NCI-H128 (cell line): ENCODE data around the gene LMNB1.
"Not testable (repeated sequence)": the region's sequence is repeated elsewhere in the genome, so short reads cannot be mapped to it uniquely, and the experiment has no call there.

Source experiments
- DNase-seq: peaks from one replicate; lab custom pipeline; 2025; ENCODE audit not compliant: unreplicated experiment; lab: John Stamatoyannopoulos, UW

Gene LMNB1, protein sequence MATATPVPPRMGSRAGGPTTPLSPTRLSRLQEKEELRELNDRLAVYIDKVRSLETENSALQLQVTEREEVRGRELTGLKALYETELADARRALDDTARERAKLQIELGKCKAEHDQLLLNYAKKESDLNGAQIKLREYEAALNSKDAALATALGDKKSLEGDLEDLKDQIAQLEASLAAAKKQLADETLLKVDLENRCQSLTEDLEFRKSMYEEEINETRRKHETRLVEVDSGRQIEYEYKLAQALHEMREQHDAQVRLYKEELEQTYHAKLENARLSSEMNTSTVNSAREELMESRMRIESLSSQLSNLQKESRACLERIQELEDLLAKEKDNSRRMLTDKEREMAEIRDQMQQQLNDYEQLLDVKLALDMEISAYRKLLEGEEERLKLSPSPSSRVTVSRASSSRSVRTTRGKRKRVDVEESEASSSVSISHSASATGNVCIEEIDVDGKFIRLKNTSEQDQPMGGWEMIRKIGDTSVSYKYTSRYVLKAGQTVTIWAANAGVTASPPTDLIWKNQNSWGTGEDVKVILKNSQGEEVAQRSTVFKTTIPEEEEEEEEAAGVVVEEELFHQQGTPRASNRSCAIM

DNA sequence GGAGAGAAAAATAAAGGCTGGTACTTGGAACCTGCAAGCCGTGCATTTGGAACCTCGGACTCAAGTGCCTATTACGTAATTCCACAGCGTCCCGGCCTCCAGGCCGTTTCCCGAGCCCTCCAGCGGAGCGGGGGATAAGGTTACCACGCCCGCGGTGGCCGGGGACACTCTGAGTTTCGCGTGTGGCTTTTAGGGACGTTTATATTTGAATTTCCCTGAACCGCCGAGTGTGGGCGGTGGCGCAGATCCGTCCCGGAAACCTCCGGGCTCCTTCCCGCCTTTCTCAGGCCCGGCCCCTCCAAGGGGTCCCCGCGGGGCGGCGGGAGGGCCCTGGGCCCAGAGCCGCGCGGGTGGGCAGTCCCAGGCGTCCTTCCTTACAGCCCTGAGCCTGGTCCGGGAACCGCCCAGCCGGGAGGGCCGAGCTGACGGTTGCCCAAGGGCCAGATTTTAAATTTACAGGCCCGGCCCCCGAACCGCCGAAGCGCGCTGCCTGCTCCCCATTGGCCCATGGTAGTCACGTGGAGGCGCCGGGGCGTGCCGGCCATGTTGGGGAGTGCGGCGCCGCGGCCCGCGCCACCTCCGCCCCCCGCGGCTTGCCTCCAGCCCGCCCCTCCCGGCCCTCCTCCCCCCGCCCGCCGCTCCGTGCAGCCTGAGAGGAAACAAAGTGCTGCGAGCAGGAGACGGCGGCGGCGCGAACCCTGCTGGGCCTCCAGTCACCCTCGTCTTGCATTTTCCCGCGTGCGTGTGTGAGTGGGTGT, at the start of gene LMNB1:
Gene LMNB1, plus strand, starts transcription at position 638 of the 758 bp plus-strand sequence. CDS start 373 bp downstream, outside the sequence.
- DNase-seq = peak; percentile 83

DNA sequence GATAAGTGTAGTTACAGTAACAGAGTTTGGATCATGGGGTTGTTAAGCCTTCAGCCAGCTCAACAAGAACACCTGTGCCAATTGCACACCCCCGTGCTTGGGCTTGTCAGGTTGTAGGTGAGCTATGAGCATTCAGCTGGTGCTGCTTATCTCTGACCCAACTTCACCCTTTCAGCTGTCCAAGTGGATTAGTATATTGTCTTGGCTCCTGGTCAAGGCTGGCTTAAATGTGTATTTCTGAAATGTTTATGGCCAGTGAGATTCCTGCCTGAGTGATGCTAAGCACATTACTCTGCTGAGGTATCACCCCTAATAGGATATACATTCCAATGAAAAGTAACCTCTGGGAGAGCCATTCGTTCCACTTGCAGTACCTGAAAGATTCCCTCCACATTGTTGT, 44.2 kb upstream of the LMNB1 start:
- DNase-seq = no peak

DNA sequence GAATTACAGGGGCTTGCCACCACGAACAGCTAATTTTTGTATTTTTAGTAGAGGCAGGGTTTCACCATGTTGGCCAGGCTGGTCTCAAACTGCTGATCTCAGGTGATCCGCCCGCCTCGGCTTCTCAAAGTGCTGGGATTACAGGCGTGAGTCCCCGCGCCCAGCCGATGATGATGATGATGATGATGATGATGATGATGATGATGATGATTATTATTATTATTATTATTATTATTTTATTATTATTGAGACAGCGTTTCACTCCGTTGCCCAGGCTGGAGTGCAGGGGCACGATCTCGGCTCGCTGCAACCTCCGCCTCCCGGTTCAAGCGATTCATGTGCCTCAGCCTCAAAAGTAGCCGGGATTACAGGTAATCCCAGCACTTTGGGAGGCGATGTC, 42.4 kb upstream of the LMNB1 start:
- not testable (repeated sequence) for DNase-seq

DNA sequence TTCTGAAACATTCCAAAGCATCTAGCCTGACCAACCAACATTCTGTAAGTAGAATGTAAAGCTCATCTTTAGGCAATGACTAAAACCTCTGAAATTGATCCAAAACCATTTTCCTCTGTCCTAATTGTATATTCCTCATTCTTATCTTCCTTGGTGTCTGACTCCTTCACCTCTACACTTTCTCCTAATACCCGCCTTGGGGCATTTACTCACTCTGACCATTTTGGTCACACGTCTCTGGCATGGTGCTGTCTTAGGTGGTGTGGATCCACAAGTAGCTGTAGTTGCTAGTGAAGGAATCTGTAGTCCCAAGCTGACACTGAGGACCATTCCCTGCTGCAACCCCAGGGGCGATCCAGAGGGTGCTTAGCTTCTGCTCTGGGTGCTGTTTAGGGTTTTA, 40.8 kb upstream of the LMNB1 start:
- DNase-seq = no peak

DNA sequence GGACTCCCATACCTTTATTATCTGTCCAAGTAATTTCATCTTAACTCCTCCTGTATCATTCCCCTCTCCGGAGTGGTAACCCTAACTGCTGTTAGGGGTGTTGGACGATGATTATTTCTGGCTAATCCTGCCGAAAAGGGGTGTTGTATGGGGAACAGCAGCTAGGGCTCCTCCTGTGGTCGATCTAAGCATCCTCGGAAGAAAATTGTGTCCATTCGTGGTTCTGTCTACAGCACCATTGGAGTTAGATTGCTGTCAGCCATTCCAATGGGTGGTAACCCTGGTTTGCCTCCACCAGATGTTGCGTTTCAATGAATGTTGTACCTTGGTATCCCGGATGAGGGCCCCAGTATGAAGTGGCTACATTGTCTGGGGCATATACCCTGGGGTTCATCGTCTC, 35.6 kb upstream of the LMNB1 start:
- no peak for DNase-seq

DNA sequence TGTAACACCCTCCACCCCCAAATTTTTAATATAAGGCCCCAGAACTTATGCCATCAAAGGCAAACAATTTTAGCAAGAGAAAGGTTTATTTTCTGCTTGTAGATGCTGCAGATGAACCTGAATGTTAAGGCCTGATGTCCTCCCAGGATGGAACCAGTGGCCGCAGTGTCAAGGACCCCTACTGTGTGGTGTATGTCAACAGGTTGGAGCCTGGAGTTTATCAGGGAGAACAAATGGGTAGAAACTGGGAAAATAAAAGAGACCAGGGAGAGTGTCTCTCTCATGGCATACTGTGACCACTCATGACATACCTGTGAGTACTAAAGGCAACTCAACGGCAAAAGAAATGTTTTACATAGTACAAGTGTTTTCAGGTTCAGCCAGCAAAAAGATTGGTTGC, 34.5 kb upstream of the LMNB1 start:
- DNase-seq = no peak

DNA sequence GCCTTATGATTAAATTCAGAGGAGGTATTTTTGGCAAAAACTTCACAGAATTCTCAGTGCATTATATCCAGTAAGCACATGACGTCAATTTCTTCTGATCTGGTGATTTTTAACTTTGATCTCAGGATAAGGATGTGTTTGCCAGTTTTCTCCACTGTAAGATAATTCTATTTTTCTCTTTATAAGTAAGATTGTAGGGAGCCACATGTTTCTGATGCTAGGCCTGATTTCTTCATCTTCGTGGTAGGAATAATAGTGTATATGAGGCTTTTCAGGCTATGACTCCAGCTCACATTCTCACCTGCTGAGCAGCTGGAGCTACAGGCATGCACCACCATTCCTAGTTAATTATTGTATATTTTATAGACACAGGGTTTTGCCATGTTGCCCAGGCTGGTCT, 32.1 kb upstream of the LMNB1 start:
- no peak for DNase-seq

DNA sequence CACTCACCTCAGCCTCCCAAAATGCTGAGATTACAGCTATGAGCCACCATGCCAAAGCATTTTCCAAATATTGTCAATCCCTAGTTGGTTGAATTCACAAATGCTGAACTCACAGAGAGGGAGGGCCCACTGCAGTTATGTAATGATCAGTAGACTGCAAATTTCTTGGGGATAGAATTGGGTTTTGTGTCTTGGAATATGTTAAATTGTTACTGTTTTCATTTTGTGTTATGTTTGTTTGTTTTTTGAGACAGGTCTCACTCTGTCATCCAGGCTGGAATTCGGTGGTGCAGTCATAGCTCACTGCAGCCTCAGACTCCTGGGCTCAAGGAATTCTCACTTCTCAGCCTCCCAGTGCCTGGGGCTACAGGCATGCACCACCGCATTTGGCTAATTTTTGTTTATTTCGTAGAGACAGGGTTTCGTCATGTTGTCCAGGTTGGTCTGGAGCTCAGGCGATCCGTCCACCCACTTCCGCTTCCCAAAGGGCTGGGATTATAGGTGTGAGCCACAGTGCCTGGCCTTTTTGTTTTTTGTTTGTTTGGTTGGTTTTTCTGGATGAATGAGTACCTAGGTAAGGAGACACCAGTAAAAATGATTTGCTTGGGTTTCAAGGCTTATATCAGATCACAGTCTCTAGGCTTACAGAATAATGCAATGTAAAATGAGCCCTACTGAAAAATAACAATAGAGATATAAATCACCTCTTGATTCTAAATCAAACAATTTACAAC, 31.5 kb upstream of the LMNB1 start:
- DNase-seq = no peak

DNA sequence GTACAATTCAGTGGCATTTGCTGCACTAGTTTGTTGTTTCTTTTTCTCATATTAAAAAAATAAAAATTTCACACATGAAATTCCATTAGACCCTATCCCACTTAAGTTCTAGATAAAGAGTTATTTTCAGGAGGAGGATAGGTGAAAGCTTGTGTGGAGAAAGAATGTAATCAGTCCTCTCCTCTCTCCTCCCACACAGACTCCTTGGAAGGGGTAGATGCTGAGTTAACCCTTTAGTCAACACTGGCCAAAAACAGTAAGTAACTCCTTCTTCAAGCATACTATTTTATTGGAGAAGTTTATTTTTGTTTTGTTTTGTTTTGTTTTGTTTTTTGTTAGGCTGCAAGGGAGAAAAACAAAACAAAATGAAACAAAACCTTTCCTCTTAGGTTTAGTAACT, 30.6 kb upstream of the LMNB1 start:
- DNase-seq = no peak

DNA sequence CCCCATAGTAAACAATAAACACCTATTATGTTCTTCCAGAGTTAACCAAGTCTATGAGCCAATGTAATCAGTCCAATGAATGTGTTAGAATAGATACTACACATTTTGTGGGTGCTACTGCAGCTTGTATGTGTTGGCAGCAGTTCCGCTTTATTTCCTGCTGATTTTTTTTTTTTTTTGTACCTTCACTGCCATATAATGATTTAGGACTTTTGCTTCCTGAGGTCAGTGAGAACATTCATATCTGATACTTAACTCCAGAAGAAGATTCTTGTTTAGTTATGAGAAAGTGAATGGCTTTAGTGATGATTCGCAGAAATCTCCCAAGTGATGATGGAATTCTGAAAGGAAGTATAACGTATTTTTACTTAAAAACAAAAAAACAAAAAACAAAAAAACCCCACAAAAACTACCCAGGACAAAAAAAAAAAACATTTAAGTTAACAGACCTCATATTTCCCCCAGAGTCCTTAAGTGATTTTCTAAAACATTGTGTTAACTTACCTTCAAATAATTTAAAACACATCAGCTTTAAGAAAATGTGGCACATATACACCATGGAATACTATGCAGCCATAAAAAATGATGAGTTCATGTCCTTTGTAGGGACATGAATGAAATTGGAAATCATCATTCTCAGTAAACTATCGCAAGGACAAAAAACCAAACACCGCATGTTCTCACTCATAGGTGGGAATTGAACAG, 24.7 kb upstream of the LMNB1 start:
- no peak for DNase-seq

DNA sequence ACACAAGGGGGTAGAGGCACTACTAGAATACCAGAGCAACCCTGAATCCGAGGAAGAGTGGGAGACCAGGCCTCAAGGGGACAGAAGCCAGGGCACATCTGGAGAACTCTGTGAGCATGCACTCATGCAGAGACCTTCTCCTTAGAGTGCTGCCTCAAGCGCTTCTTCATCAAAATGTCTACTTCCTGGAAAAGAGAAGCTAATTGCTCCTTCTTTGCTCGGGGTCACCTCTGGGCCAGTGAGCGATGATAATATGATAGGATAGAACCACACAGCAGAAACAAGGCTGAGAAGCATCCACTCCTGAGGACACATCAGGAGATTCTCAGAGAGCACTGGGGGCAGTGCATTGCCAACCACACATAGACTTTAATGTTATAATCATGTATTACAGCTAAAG, 23.7 kb upstream of the LMNB1 start:
- DNase-seq = no peak

DNA sequence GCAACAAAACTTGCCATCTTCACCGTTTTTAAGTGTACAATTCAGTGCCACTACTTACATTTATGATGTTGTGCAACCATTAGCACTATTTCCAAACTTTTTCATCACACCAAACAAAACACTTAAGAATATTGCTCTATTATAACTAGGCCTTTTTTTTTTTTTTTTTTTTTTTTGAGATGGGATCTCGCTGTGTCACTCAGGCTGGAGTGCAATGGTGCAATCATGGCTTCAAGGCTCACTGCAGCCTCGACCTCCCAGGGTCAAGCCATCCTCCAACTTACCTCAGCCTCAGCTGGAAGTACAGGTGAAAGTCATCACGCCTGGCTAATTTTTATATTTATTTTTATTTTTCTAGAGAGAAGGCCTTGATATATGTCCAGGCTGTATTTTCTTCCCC, 22.3 kb upstream of the LMNB1 start:
- no peak for DNase-seq

DNA sequence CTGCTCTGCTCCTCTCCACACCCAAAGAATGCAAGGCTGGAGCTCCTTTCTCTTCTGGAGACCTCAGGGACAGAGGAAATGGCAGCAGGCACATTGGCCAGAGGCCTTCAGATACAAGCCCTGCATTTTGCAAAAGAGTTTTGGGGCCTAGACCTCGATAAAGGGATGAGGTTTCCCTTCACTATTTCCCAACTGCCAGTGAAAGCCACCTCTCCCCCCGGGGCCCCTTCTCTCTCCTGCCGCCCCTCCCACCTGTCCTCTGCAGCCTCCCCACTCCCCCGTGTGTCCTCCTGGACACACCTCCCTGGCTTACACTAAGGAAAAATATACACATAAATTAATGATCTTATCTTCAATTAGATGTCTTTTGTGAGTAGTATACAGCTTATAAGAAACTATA, 21.3 kb upstream of the LMNB1 start:
- no peak for DNase-seq

DNA sequence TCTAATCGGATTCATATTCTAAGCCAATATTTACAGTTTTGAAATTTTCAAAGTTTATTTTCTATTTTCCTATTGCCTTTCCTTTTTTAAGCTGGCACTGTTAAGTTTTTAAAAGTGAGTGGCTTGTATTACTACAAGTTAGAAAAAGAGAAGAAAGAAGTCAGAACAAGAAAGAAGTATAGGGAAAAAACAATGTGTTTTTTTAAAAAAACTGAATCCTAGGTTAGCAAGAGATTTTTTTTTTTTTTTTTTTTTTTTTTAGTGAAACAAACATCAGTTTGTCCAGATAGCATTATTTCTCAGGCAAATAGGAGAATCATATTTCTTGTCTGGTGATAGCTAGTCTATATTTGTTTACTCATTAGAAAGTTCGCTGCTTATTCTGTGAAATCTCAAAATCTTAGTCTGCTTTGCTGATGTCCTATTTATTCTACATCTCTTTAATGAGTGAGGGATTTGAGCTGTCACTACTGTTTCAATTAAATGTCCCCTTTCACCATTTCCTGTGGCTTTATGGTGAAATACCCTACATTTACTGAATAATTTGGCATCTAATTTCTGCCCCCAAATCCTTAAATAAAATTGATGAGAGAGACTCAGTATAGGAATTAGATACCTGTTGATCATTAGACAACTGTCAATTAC, 19.1 kb upstream of the LMNB1 start:
- DNase-seq = no peak

DNA sequence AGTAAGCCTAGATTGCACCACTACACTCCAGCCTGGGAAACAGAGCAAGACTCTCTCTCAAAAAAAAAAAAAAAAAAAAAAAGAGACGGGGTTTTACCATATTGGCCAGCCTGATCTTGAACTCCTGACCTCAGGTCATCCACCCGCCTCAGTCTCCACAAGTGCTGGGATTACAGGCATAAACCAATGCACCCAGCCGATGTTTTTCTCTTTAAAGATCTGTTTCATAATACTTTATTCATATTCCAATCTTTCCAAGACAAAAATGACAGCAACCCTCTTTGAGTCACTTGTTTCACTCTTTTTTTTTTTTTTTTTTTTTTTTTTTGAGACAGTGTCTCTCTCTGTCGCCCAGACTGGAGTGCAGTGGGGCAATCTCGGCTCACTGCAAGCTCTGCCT, 13.6 kb upstream of the LMNB1 start:
- DNase-seq = no peak

DNA sequence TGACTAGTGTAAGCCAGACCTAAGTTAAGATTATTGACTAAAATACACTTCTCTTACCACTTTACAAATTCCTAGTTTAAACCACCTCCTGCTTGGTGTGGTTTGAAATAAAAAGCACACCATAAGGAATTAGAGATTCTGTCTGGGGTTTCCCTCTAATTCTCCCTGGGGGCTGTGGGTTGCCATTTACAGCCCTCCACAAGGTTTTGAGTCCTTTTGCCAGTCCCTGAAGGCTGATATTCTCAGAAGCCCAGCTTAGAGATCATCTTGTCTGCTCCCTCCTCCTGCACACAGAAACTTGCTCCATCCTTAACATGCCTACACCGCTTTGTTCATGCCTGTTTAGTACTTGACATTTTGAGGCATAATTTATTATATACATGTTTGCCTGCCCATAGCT, 7.2 kb upstream of the LMNB1 start:
- DNase-seq = no peak

DNA sequence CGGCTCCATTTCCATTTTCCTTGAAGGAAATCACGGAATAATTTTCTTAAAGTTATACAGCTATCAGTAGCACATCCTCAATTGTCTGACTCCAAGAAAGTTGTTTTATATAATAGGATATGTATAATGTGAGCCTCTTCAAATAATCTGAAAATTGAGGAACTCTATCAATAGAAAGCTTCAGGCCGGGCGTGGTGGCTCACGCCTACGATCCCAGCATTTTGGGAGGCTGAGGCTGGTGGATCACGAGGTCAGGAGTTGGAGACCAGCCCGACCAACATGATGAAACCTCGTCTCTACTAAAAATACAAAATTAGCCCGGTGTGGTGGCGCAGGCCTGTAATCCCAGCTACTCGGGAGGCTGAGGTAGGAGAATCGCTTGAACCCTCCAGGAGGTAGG, 3.4 kb upstream of the LMNB1 start:
- not testable (repeated sequence) for DNase-seq

DNA sequence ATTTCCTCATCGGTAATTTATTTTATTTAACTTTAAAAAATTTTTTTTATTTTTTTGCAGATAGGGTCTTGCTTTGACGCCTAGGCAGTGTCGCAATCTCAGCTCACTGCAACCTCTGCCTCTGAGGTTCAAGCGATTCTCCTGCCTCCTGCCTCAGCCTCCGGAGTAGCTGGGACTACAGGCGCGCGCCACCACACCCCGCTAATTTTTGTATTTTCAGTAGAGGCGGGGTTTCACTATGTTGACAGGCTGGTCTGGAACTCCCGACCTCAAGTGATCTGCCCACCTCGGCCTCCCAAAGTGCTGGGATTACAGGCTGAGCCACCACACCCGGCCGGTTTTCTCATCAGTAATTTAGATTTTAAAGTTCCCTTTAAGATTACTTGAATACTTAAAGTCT, 2.3 kb upstream of the LMNB1 start:
- DNase-seq = not testable (repeated sequence)

DNA sequence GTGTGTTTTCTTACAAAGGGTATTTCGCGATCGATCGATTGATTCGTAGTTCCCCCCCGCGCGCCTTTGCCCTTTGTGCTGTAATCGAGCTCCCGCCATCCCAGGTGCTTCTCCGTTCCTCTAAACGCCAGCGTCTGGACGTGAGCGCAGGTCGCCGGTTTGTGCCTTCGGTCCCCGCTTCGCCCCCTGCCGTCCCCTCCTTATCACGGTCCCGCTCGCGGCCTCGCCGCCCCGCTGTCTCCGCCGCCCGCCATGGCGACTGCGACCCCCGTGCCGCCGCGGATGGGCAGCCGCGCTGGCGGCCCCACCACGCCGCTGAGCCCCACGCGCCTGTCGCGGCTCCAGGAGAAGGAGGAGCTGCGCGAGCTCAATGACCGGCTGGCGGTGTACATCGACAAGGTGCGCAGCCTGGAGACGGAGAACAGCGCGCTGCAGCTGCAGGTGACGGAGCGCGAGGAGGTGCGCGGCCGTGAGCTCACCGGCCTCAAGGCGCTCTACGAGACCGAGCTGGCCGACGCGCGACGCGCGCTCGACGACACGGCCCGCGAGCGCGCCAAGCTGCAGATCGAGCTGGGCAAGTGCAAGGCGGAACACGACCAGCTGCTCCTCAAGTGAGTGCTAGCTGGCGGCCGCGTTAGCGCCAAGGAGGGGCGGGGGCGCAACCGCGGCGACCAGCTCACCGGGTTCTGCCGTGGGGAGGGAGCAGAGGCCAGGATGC, 480 bp downstream of the LMNB1 start:
- peak; percentile 3 for DNase-seq
